ENCODE results near the gene SERPINE1. TPM values are rescaled to one million over a fixed set of nuclear protein-coding genes. Genes with fewer than 3 reads are reported as not detected.

Gene SERPINE1
- total and polyA plus RNA-seq, 2 of the 13 experiments (the other 11 are each of a cell fraction or from before 2014, with no cell fraction given), result 21.2 to 1,576 TPM

DNA sequence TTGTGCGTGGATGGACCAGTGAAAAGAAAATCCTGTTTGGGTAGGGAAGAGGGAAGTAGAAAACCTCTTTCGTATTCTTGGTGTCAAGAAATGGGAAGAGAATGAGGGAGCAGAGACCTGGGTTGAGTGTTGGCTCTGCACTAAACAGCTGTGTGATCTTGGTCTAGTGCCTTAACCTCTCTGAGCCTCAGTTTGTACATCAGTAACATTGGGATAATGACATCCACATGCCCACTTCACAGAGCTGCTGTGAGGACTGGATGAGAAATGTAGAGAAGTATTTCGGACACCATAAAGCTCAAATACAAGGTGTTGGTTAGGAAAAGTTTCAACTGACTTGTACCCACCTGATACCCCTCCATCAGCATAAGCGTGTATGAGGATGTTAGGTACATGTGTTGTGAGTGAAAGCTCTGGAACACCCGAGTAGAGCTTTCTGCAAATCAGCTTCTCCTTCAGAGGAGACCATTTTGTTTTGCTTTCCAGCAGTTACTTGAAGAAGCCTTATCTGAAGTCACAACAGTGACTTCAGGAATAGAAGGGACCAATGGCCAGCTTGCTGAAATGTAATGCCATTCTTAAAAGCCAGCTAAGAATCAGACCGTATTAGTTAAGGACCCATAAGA is 30.5 kb upstream of the SERPINE1 start:
- Histone ChIP-seq H3K4me1 (ENCODE audit: insufficient read depth, low read length) (peaks cover 49% of the 10 kb centered on the region), H3K9ac (ENCODE audit: insufficient read depth, low read depth, low read length) (no peak overlapping the region), H3K27ac (ENCODE audit: extremely low read length, insufficient read depth, low read length) (no peak overlapping the region), H2AFZ (ENCODE audit: low read length) (no peak overlapping the region), H3K79me2 (ENCODE audit: insufficient read depth, low read length) (no peaks in the 10 kb centered on the region), H3K4me2 (ENCODE audit: low read depth, low read length) (no peak overlapping the region), H3K9me3 (ENCODE audit: low read length) (no peaks in the 10 kb centered on the region), H3K27me3 (ENCODE audit: control insufficient read depth in 1 of 2, insufficient read depth in 2 of 2, low read length in 2 of 2) (no peaks in the 10 kb centered on the region), H4K20me1 (ENCODE audit: insufficient read depth, low read length) (no peaks in the 10 kb centered on the region), H3K4me3 (replicated peaks in 1 of 3; ENCODE audit: insufficient read depth in 1 of 3, low read depth in 2 of 3, low read length in 3 of 3) (no peak overlapping the region), H3K36me3 (replicated peaks in 1 of 2; ENCODE audit: control insufficient read depth in 1 of 2, insufficient read depth in 2 of 2, low read length in 2 of 2) (no peaks in the 10 kb centered on the region)
- ChIA-PET CTCF (ENCODE audit: low intra/inter-chr PET ratio, low total read pairs) (interaction anchor here (3.8 kb wide), 1 partner anchor 42 kb away, joined by 40 read pairs; no protein-coding TSS in a partner anchor), POLR2A (interaction anchor here (0.8 to 2.8 kb wide), 3 partner anchors 12 to 69 kb away, joined by 3 to 26 read pairs (median 3); partner anchors contain the start of genes TRIM56 and VGF)
- ATAC-seq, result no peak
- intact Hi-C loops (cut with micrococcal nuclease; ENCODE audit: unreplicated experiment), result no loop called here
- TF ChIP-seq, protein P1, sequence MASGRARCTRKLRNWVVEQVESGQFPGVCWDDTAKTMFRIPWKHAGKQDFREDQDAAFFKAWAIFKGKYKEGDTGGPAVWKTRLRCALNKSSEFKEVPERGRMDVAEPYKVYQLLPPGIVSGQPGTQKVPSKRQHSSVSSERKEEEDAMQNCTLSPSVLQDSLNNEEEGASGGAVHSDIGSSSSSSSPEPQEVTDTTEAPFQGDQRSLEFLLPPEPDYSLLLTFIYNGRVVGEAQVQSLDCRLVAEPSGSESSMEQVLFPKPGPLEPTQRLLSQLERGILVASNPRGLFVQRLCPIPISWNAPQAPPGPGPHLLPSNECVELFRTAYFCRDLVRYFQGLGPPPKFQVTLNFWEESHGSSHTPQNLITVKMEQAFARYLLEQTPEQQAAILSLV (CRISPR knock-in tag; IDR thresholded peaks at IDR 0.05; ENCODE audit: borderline replicate concordance), result no peak
- TF ChIP-seq ZNF768 (CRISPR knock-in tag; IDR thresholded peaks at IDR 0.05), result peak; percentile 81; the same call in 1 of the 2 replicates
- no peak for TF ChIP-seq ZBTB2 (CRISPR knock-in tag; IDR thresholded peaks at IDR 0.05; ENCODE audit: low read depth)
- TF ChIP-seq ZMYM3 (CRISPR knock-in tag; IDR thresholded peaks at IDR 0.05), result 0 out of 2 replicates have a peak, but pooled peaks have one; percentile 56
- TF ChIP-seq SRY (CRISPR knock-in tag; IDR thresholded peaks at IDR 0.05), result no peak
- TF ChIP-seq KLF6 (CRISPR knock-in tag; IDR thresholded peaks at IDR 0.05), result no peak
- TF ChIP-seq ADNP (CRISPR knock-in tag; IDR thresholded peaks at IDR 0.05), result no peak
- TF ChIP-seq ARNT2 (CRISPR knock-in tag; IDR thresholded peaks at IDR 0.05; ENCODE audit: low read depth), result no peak
- FAIRE-seq, result no peak
- 87% methylated on average over 6 of the region's 6 CpGs for WGBS (ENCODE audit: low lambda C conversion rate)
- no TSS peak for BruUV-seq (replicated peaks)
- in situ Hi-C loops (cut with HindIII; ENCODE audit: extremely low pct_ligation_motif_present, low pct_unique_long_range_greater_than_20kb), result loop anchor here (5.0 kb wide), 1 partner anchor 41 kb away; no protein-coding TSS in a partner anchor
- DNase-seq (ENCODE audit: low spot score), result no peak

Data from HepG2 (cell line).